Endothelial cell of umbilical vein (primary cell): ENCODE results near the gene VASH2. TPM values are rescaled to one million over a fixed set of nuclear protein-coding genes. Genes with fewer than 3 reads are reported as not detected.

Experiments
- BruUV-seq: library from RNA; stranded (reverse); fragments of 400-500 nt; replicated peaks from 2 replicates; lab custom pipeline; 2021; lab: Mats Ljungman, UMichigan
- CTCF ChIA-PET: fragments of 300-600, 350-600 bp; sonication (Branson Sonifier 250); formaldehyde crosslinking; loops from one replicate; lab custom pipeline; 2021; ENCODE audit warnings: antibody characterized with exemption, inconsistent platforms; lab: Charles Lee
- POLR2A ChIA-PET: fragments of 300-600, 350-600 bp; sonication (Branson Sonifier 250); formaldehyde crosslinking; loops from one replicate; lab custom pipeline; 2021; ENCODE audit warnings: antibody characterized with exemption, inconsistent platforms; lab: Charles Lee
- DNase-seq: peaks from one replicate; pipeline ENCODE4 v3.0.0-alpha.2; 2011; ENCODE audit warnings: low read depth, low spot score
- FAIRE-seq: peaks from 2 replicates; lab custom pipeline; 2011; peaks lifted over from hg19 to GRCh38; lab: Jason Lieb, UNC
- H2AFZ ChIP-seq: 2 replicates; pipeline ENCODE4 v1.6.0; 2012; ENCODE audit warnings: low read depth, low read length, control low read depth, inconsistent platforms
- H3K27ac ChIP-seq: 2 replicates; pipeline ENCODE4 v1.5.1; 2011; ENCODE audit warnings: low read depth, mild to moderate bottlenecking, control low read depth, low read length, moderate library complexity; ENCODE audit not compliant: insufficient read depth
- H3K27me3 ChIP-seq, 2 experiments: 2 replicates each; pipeline versions ENCODE4 v1.6.0 to v1.6.1; 2011; ENCODE audit warnings: low read length in 2 of 2, mixed read lengths in 1 of 2; ENCODE audit not compliant: control insufficient read depth in 2 of 2, insufficient read depth in 2 of 2
- H3K36me3 ChIP-seq, 2 experiments: 2 replicates in 1 of 2; 3 replicates in 1 of 2; pipeline ENCODE4 v1.5.1; 2011; ENCODE audit warnings: low read length in 2 of 2, mild to moderate bottlenecking in 1 of 2, moderate library complexity in 1 of 2; ENCODE audit not compliant: control insufficient read depth in 2 of 2, insufficient read depth in 2 of 2; ENCODE audit errors: extremely low read depth in 1 of 2
- H3K4me1 ChIP-seq: 3 replicates; pipeline ENCODE4 v1.5.1; 2011; ENCODE audit warnings: mild to moderate bottlenecking, low read length; ENCODE audit not compliant: control insufficient read depth, insufficient read depth; ENCODE audit errors: extremely low read depth
- H3K4me2 ChIP-seq: 2 replicates; pipeline ENCODE4 v1.6.1; 2011; ENCODE audit warnings: low read length, control low read depth, mixed read lengths; ENCODE audit not compliant: insufficient read depth
- H3K4me3 ChIP-seq, 3 experiments: fragments of 200-600 bp in 1 of 3; sonication (generic), shearing (Covaris generic) in 1 of 3; replicated peaks in 1 of 3; 2 replicates each; pipeline ENCODE4 v1.5.1; 2011 to 2016; ENCODE audit warnings: control low read depth in 3 of 3, low read length in 3 of 3, mild to moderate bottlenecking in 2 of 3, inconsistent platforms in 1 of 3, low read depth in 1 of 3, moderate library complexity in 1 of 3; ENCODE audit not compliant: insufficient read depth in 1 of 3
- H3K79me2 ChIP-seq: 2 replicates; pipeline ENCODE4 v1.6.0; 2012; ENCODE audit warnings: low read length, inconsistent platforms; ENCODE audit not compliant: control insufficient read depth, insufficient read depth
- H3K9ac ChIP-seq: replicated peaks from 2 replicates; pipeline ENCODE3; 2011; ENCODE audit warnings: low read length, control low read depth; ENCODE audit not compliant: insufficient read depth; ENCODE audit errors: extremely low read depth
- H3K9me1 ChIP-seq: replicated peaks from 3 replicates; pipeline ENCODE4 v1.6.0; 2011; ENCODE audit warnings: mild to moderate bottlenecking, low read length; ENCODE audit not compliant: control insufficient read depth, insufficient read depth; ENCODE audit errors: extremely low read depth
- H3K9me3 ChIP-seq: replicated peaks from 2 replicates; pipeline ENCODE4 v1.5.1; 2012; ENCODE audit warnings: low read length, inconsistent platforms; ENCODE audit not compliant: control insufficient read depth, insufficient read depth
- H4K20me1 ChIP-seq: replicated peaks from 2 replicates; pipeline ENCODE3; 2011; ENCODE audit warnings: mild to moderate bottlenecking, low read length; ENCODE audit not compliant: control insufficient read depth, insufficient read depth; ENCODE audit errors: extremely low read depth
- EZH2 ChIP-seq: IDR thresholded peaks from 2 replicates; pipeline ENCODE4 v1.6.1; 2012; ENCODE audit warnings: borderline replicate concordance, low read depth, mild to moderate bottlenecking, moderate library complexity, low read length, inconsistent platforms; ENCODE audit not compliant: severe bottlenecking
- FOS ChIP-seq: IDR thresholded peaks from 2 replicates; pipeline ENCODE4 v1.6.1; 2011; ENCODE audit warnings: mild to moderate bottlenecking, low read length, moderate library complexity, borderline replicate concordance; ENCODE audit not compliant: insufficient read depth
- GATA2 ChIP-seq: IDR thresholded peaks from 2 replicates; pipeline ENCODE4 v1.7.0; 2011; ENCODE audit warnings: low read depth, mild to moderate bottlenecking, moderate library complexity, mixed read lengths, low read length; ENCODE audit not compliant: insufficient read length, insufficient read depth
- JUN ChIP-seq: IDR thresholded peaks from 2 replicates; pipeline ENCODE4 v1.6.1; 2011; ENCODE audit warnings: borderline replicate concordance, low read depth; ENCODE audit not compliant: insufficient read length, insufficient read depth
- MYC ChIP-seq: IDR thresholded peaks from one replicate; pipeline ENCODE4 v1.6.1; 2011; ENCODE audit warnings: mild to moderate bottlenecking, low read depth, low read length
- POLR2A ChIP-seq: IDR thresholded peaks from 2 replicates; pipeline ENCODE4 v1.6.1; 2012; ENCODE audit warnings: low read depth, mild to moderate bottlenecking, control low read depth, low read length
- POLR2AphosphoS5 ChIP-seq: IDR thresholded peaks from 2 replicates; pipeline ENCODE4 v1.6.1; 2012; ENCODE audit warnings: low read depth, mild to moderate bottlenecking, control low read depth, low read length, moderate library complexity; ENCODE audit not compliant: insufficient read depth
- dilution Hi-C: fragments of 300-500 bp; cut with MboI; formaldehyde crosslinking; loops from one replicate; pipeline ENCODE4 v1.15.0; 2019; ENCODE audit warnings: low sequenced_read_pairs; ENCODE audit not compliant: extremely low pct_ligation_motif_present
- intact Hi-C: fragments of 100-400 bp; cut with micrococcal nuclease; formaldehyde crosslinking; loops from one replicate; pipeline ENCODE4 v1.10.0; 2022
- polyA plus RNA-seq, 4 experiments: library from polyadenylated mRNA; depleted of rRNA in 3 of 4; stranded (reverse) in 3 of 4; unstranded in 1 of 4; fragments of >200 nt; gene quantifications; 2 replicates each; pipeline versions ENCODE4 v1.2.1 to v1.2.3, GENCODE V29; 2011 to 2012; ENCODE audit warnings: missing spikeins in 1 of 4
- total RNA-seq: library from RNA; stranded (reverse); gene quantifications from 2 replicates; pipeline ENCODE4 v1.2.3, GENCODE V29; 2021
- TF ChIP-seq, protein P1 (sequence below): IDR thresholded peaks from 2 replicates; pipeline ENCODE4 v1.6.1; 2011; ENCODE audit not compliant: insufficient read depth, insufficient read length
- TF ChIP-seq, protein P2 (sequence below), 2 donors: IDR thresholded peaks; 1 replicate in 1 of 2; 2 replicates in 1 of 2; pipeline ENCODE4 v1.5.1; 2011; ENCODE audit warnings: low read length in 2 of 2, mild to moderate bottlenecking in 2 of 2, moderate library complexity in 2 of 2, control low read depth in 1 of 2, inconsistent platforms in 1 of 2, low read depth in 1 of 2; ENCODE audit not compliant: insufficient read depth in 1 of 2; ENCODE audit errors: extremely low read depth in 1 of 2

Gene VASH2
- total and polyA plus RNA-seq, 2 donors (not counting 3 experiments of a cell fraction or from before 2014, with no cell fraction given) = 0.70 to 2.9 TPM

DNA sequence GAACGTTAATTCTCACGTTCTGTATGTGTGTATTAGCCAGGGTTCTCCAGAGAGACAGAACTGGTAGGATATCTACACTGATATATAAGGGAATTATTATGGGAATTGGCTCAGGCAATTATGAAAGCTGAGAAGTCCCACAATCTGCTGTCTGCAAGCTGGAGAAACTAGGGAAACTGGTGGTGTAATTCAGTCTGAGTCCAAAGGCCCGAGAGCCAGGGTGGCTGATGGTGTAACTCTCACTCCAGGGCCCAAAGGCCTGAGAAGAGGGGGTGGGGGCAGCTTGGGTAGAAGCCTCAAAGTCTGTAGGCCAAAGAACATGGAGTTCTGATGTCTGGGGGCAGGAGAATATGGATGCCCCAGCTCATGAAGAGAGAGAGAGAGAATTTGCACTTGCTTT, 13.3 kb upstream of the VASH2 start:
- no peaks in the 10 kb centered on the region for H3K79me2 ChIP-seq
- POLR2A ChIA-PET = no interaction called here
- no peak overlapping the region for H3K4me2 ChIP-seq
- no peaks in the 10 kb centered on the region for H3K9me3 ChIP-seq
- no peak overlapping the region for H3K27ac ChIP-seq
- H3K27me3 ChIP-seq = peaks cover 5 to 14% of the 10 kb centered on the region in 2 experiments
- no peak overlapping the region for H2AFZ ChIP-seq
- H3K4me3 ChIP-seq = no peak overlapping the region
- no peaks in the 10 kb centered on the region for H3K9me1 ChIP-seq
- H4K20me1 ChIP-seq = no peaks in the 10 kb centered on the region
- CTCF ChIA-PET = no interaction called here
- FAIRE-seq (no peak), DNase-seq (no peak)
- no TSS peak for BruUV-seq
- no peaks in the 10 kb centered on the region for H3K36me3 ChIP-seq
- no peak overlapping the region for H3K9ac ChIP-seq
- TF ChIP-seq, protein P1, sequence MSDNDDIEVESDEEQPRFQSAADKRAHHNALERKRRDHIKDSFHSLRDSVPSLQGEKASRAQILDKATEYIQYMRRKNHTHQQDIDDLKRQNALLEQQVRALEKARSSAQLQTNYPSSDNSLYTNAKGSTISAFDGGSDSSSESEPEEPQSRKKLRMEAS = no peak
- no peak for TF ChIP-seq JUN
- no peak for TF ChIP-seq MYC
- TF ChIP-seq GATA2 = no peak
- no peak for TF ChIP-seq POLR2AphosphoS5
- TF ChIP-seq, protein P2, sequence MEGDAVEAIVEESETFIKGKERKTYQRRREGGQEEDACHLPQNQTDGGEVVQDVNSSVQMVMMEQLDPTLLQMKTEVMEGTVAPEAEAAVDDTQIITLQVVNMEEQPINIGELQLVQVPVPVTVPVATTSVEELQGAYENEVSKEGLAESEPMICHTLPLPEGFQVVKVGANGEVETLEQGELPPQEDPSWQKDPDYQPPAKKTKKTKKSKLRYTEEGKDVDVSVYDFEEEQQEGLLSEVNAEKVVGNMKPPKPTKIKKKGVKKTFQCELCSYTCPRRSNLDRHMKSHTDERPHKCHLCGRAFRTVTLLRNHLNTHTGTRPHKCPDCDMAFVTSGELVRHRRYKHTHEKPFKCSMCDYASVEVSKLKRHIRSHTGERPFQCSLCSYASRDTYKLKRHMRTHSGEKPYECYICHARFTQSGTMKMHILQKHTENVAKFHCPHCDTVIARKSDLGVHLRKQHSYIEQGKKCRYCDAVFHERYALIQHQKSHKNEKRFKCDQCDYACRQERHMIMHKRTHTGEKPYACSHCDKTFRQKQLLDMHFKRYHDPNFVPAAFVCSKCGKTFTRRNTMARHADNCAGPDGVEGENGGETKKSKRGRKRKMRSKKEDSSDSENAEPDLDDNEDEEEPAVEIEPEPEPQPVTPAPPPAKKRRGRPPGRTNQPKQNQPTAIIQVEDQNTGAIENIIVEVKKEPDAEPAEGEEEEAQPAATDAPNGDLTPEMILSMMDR (IDR thresholded peaks at IDR 0.05; ENCODE audit: extremely low read depth in 1 of 2, insufficient read depth in 1 of 2, low read depth in 1 of 2, low read length in 2 of 2) = no peak
- no peak for TF ChIP-seq EZH2
- no peak for TF ChIP-seq FOS
- TF ChIP-seq POLR2A = no peak
- dilution Hi-C loops (no loop called here), intact Hi-C loops (no loop called here)
- H3K4me1 ChIP-seq = no peaks in the 10 kb centered on the region
